Measurements from ENCODE around the gene AGBL3.

AGBL3 gene

DNA sequence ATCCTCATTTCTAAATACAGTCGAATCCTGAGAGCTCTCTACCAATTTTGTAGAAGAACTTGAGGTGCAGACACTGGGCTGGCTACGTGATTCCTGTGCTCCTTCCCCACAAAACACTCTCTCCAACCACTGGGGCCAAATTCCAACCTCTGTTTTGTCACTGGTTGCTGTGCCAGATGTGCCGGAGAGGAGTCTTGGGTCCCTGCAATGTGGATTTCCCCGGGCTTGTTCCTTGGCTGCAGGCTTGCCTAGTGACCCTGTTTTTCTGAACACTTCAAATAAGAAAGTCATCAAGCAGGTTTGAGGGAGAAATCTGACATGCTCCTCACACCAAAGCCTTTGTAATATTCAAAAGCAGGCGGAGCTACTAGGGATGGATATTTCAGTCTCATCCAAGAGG, 44.4 kb upstream of the AGBL3 start:
- Histone ChIP-seq H3K27me3 (ENCODE audit: insufficient read depth, low read length, poor library complexity) (peaks cover 3% of the 10 kb centered on the region), H3K4me1 (ENCODE audit: insufficient read depth, low read length) (no peaks in the 10 kb centered on the region), H4K20me1 (ENCODE audit: insufficient read depth, low read length) (no peaks in the 10 kb centered on the region), H3K4me2 (ENCODE audit: insufficient read depth, low read length) (no peak overlapping the region), H2AFZ (ENCODE audit: low read depth, low read length) (no peak overlapping the region), H3K9me3 (ENCODE audit: insufficient read depth, low read length, severe bottlenecking) (no peaks in the 10 kb centered on the region), H3K4me3 (ENCODE audit: low read depth in 1 of 2, low read length in 2 of 2) (no peak overlapping the region), H3K79me2 (ENCODE audit: insufficient read depth, low read length) (no peaks in the 10 kb centered on the region), H3K27ac (ENCODE audit: low read length) (no peak overlapping the region), H3K9ac (ENCODE audit: low read depth, low read length) (no peak overlapping the region), H3K36me3 (ENCODE audit: insufficient read depth, low read length) (no peaks in the 10 kb centered on the region)
- no peak for ATAC-seq (ENCODE audit: insufficient read depth, low read depth)
- DNase-seq, result no peak
- TF ChIP-seq, protein P1, sequence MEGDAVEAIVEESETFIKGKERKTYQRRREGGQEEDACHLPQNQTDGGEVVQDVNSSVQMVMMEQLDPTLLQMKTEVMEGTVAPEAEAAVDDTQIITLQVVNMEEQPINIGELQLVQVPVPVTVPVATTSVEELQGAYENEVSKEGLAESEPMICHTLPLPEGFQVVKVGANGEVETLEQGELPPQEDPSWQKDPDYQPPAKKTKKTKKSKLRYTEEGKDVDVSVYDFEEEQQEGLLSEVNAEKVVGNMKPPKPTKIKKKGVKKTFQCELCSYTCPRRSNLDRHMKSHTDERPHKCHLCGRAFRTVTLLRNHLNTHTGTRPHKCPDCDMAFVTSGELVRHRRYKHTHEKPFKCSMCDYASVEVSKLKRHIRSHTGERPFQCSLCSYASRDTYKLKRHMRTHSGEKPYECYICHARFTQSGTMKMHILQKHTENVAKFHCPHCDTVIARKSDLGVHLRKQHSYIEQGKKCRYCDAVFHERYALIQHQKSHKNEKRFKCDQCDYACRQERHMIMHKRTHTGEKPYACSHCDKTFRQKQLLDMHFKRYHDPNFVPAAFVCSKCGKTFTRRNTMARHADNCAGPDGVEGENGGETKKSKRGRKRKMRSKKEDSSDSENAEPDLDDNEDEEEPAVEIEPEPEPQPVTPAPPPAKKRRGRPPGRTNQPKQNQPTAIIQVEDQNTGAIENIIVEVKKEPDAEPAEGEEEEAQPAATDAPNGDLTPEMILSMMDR (IDR thresholded peaks at IDR 0.05; ENCODE audit: borderline replicate concordance, extremely low read depth, low read length, poor library complexity, severe bottlenecking), result no peak
- no peak for TF ChIP-seq EZH2 (IDR thresholded peaks at IDR 0.05; ENCODE audit: borderline replicate concordance, low read depth, low read length, severe bottlenecking)

GRCh38 chr7:134942690-134943466, 43.4 kb upstream of the AGBL3 start:
- Histone ChIP-seq H3K4me3 (ENCODE audit: low read depth in 1 of 2, low read length in 2 of 2) (no peak overlapping the region), H3K27me3 (ENCODE audit: insufficient read depth, low read length, poor library complexity) (peaks cover 3% of the 10 kb centered on the region), H3K9ac (ENCODE audit: low read depth, low read length) (no peak overlapping the region), H4K20me1 (ENCODE audit: insufficient read depth, low read length) (no peaks in the 10 kb centered on the region), H3K36me3 (ENCODE audit: insufficient read depth, low read length) (no peaks in the 10 kb centered on the region), H3K9me3 (ENCODE audit: insufficient read depth, low read length, severe bottlenecking) (no peaks in the 10 kb centered on the region), H2AFZ (ENCODE audit: low read depth, low read length) (no peak overlapping the region), H3K27ac (ENCODE audit: low read length) (no peak overlapping the region), H3K4me1 (ENCODE audit: insufficient read depth, low read length) (no peaks in the 10 kb centered on the region), H3K79me2 (ENCODE audit: insufficient read depth, low read length) (no peaks in the 10 kb centered on the region), H3K4me2 (ENCODE audit: insufficient read depth, low read length) (no peak overlapping the region)
- TF ChIP-seq EZH2 (IDR thresholded peaks at IDR 0.05; ENCODE audit: borderline replicate concordance, low read depth, low read length, severe bottlenecking), result no peak
- TF ChIP-seq, protein P1 (IDR thresholded peaks at IDR 0.05; ENCODE audit: borderline replicate concordance, extremely low read depth, low read length, poor library complexity, severe bottlenecking), result no peak
- ATAC-seq (ENCODE audit: insufficient read depth, low read depth) (no peak), DNase-seq (no peak)

GRCh38 chr7:134943785-134944400, 42.4 kb upstream of the AGBL3 start:
- Histone ChIP-seq H3K4me1 (ENCODE audit: insufficient read depth, low read length) (no peaks in the 10 kb centered on the region), H3K9ac (ENCODE audit: low read depth, low read length) (no peak overlapping the region), H3K36me3 (ENCODE audit: insufficient read depth, low read length) (no peaks in the 10 kb centered on the region), H3K27me3 (ENCODE audit: insufficient read depth, low read length, poor library complexity) (peaks cover 3% of the 10 kb centered on the region), H3K9me3 (ENCODE audit: insufficient read depth, low read length, severe bottlenecking) (no peaks in the 10 kb centered on the region), H3K4me3 (ENCODE audit: low read depth in 1 of 2, low read length in 2 of 2) (no peak overlapping the region), H3K4me2 (ENCODE audit: insufficient read depth, low read length) (no peak overlapping the region), H3K27ac (ENCODE audit: low read length) (no peak overlapping the region), H2AFZ (ENCODE audit: low read depth, low read length) (no peak overlapping the region), H3K79me2 (ENCODE audit: insufficient read depth, low read length) (no peaks in the 10 kb centered on the region), H4K20me1 (ENCODE audit: insufficient read depth, low read length) (no peaks in the 10 kb centered on the region)
- DNase-seq (no peak), ATAC-seq (ENCODE audit: insufficient read depth, low read depth) (no peak)
- no peak for TF ChIP-seq EZH2 (IDR thresholded peaks at IDR 0.05; ENCODE audit: borderline replicate concordance, low read depth, low read length, severe bottlenecking)
- TF ChIP-seq, protein P1 (IDR thresholded peaks at IDR 0.05; ENCODE audit: borderline replicate concordance, extremely low read depth, low read length, poor library complexity, severe bottlenecking), result peak; percentile 19

Data from DND-41 (cell line).